ENCODE results near the gene SNX5. TPM values are rescaled to one million over a fixed set of nuclear protein-coding genes. Genes with fewer than 3 reads are reported as not detected.

The SNX5 gene
- polyA plus RNA-seq, 1 donor from 2014 or later = 59.8 TPM

- H3K27me3 ChIP-seq (ENCODE audit: insufficient read depth, low read depth, low read length) = no peaks in the 10 kb centered on the region
- H3K27ac ChIP-seq (ENCODE audit: low read length) = no peak overlapping the region
- H3K4me3 ChIP-seq (ENCODE audit: low read length) = no peak overlapping the region
Observed at GRCh38 chr20:17999566-17999965, 31.0 kb upstream of the SNX5 start.

GRCh38 chr20:17998446-17998845 lies 29.9 kb upstream of the SNX5 start:
- TF ChIP-seq REST (IDR thresholded peaks at IDR 0.05; ENCODE audit: borderline replicate concordance) (no peak), TAF1 (IDR thresholded peaks at IDR 0.05; ENCODE audit: low read depth) (no peak), CTCF (IDR thresholded peaks at IDR 0.05; ENCODE audit: poor library complexity, severe bottlenecking) (no peak), MXI1 (conservative IDR thresholded peaks at IDR 0.05; ENCODE audit: poor library complexity, severe bottlenecking) (no peak), EZH2 (IDR thresholded peaks at IDR 0.05; ENCODE audit: borderline replicate concordance, insufficient read depth, low read length, poor library complexity, severe bottlenecking) (no peak), SMC3 (conservative IDR thresholded peaks at IDR 0.05; ENCODE audit: poor library complexity) (no peak)
- H3K4me3 ChIP-seq (ENCODE audit: low read length) = no peak overlapping the region
- no peaks in the 10 kb centered on the region for H3F3A ChIP-seq (ENCODE audit: insufficient read depth, low read length, poor library complexity, severe bottlenecking)
- H3K79me2 ChIP-seq (replicated peaks; ENCODE audit: insufficient read depth, low read length) = no peaks in the 10 kb centered on the region
- no peak overlapping the region for H3K27ac ChIP-seq (ENCODE audit: low read length)
- no peak overlapping the region for H2AFZ ChIP-seq (ENCODE audit: low read depth, low read length)
- H3K4me2 ChIP-seq (ENCODE audit: low read length) = no peak overlapping the region
- no peaks in the 10 kb centered on the region for H3K36me3 ChIP-seq (ENCODE audit: insufficient read depth, low read length)
- H3K27me3 ChIP-seq (ENCODE audit: insufficient read depth, low read depth, low read length) = no peaks in the 10 kb centered on the region
- no peak overlapping the region for H3K9ac ChIP-seq (ENCODE audit: low read length)
- no peaks in the 10 kb centered on the region for H4K20me1 ChIP-seq (ENCODE audit: insufficient read depth)
- no peaks in the 10 kb centered on the region for H3K9me3 ChIP-seq (ENCODE audit: low read length)
- no peaks in the 10 kb centered on the region for H3K9me2 ChIP-seq (ENCODE audit: insufficient read depth, low read length)

More at GRCh38 chr20:17999566-17999965, 31.0 kb upstream of the SNX5 start:
- Histone ChIP-seq H3K79me2 (replicated peaks; ENCODE audit: insufficient read depth, low read length) (no peaks in the 10 kb centered on the region), H4K20me1 (ENCODE audit: insufficient read depth) (no peaks in the 10 kb centered on the region), H3K9ac (ENCODE audit: low read length) (no peak overlapping the region), H3K36me3 (ENCODE audit: insufficient read depth, low read length) (no peaks in the 10 kb centered on the region), H3K4me2 (ENCODE audit: low read length) (no peak overlapping the region), H3F3A (ENCODE audit: insufficient read depth, low read length, poor library complexity, severe bottlenecking) (no peaks in the 10 kb centered on the region), H3K9me2 (ENCODE audit: insufficient read depth, low read length) (no peaks in the 10 kb centered on the region), H3K9me3 (ENCODE audit: low read length) (no peaks in the 10 kb centered on the region), H2AFZ (ENCODE audit: low read depth, low read length) (no peak overlapping the region)
- no peak for TF ChIP-seq TAF1 (IDR thresholded peaks at IDR 0.05; ENCODE audit: low read depth)
- TF ChIP-seq EZH2 (IDR thresholded peaks at IDR 0.05; ENCODE audit: borderline replicate concordance, insufficient read depth, low read length, poor library complexity, severe bottlenecking) = no peak
- TF ChIP-seq SMC3 (conservative IDR thresholded peaks at IDR 0.05; ENCODE audit: poor library complexity) = no peak
- TF ChIP-seq EP300 (conservative IDR thresholded peaks at IDR 0.05; ENCODE audit: poor library complexity, severe bottlenecking) = no peak
- TF ChIP-seq CTCF (IDR thresholded peaks at IDR 0.05; ENCODE audit: poor library complexity, severe bottlenecking) = no peak
- no peak for TF ChIP-seq REST (IDR thresholded peaks at IDR 0.05; ENCODE audit: borderline replicate concordance)
- TF ChIP-seq RAD21 (conservative IDR thresholded peaks at IDR 0.05) = no peak
- TF ChIP-seq POLR2AphosphoS5 (IDR thresholded peaks at IDR 0.05) = no peak
- no peak for TF ChIP-seq MXI1 (conservative IDR thresholded peaks at IDR 0.05; ENCODE audit: poor library complexity, severe bottlenecking)

Measured in neural cell (in vitro differentiated cells).